DOHH2 (cell line): ENCODE data around the gene SUPT7L.

Source experiments
- H3F3A ChIP-seq: fragments of 200-600 bp; sonication (generic), shearing (Covaris generic); 2 replicates; pipeline ENCODE4 v1.6.0; 2016; ENCODE audit warnings: antibody characterized with exemption, mild to moderate bottlenecking; ENCODE audit not compliant: control insufficient read depth, insufficient read depth
- H3K27ac ChIP-seq: fragments of 200-600 bp; sonication (generic); 2 replicates; pipeline ENCODE4 v1.5.1; 2014; ENCODE audit warnings: low read depth, mild to moderate bottlenecking, low read length, moderate library complexity
- H3K27me3 ChIP-seq: fragments of 200-600 bp; sonication (generic); 2 replicates; pipeline ENCODE4 v1.6.1; 2014; ENCODE audit warnings: mild to moderate bottlenecking, low read length, mixed read lengths; ENCODE audit not compliant: control insufficient read depth
- H3K36me3 ChIP-seq: fragments of 200-600 bp; sonication (generic); 2 replicates; pipeline ENCODE4 v1.6.1; 2014; ENCODE audit warnings: mild to moderate bottlenecking, low read length, moderate library complexity, mixed read lengths; ENCODE audit not compliant: control insufficient read depth
- H3K4me1 ChIP-seq: fragments of 200-600 bp; sonication (generic); 2 replicates; pipeline ENCODE4 v1.6.1; 2014; ENCODE audit warnings: mild to moderate bottlenecking, low read length, mixed read lengths; ENCODE audit not compliant: control insufficient read depth
- H3K4me2 ChIP-seq: fragments of 200-600 bp; sonication (generic); 2 replicates; pipeline ENCODE4 v1.6.0; 2014; ENCODE audit warnings: mild to moderate bottlenecking, low read length, moderate library complexity
- H3K4me3 ChIP-seq: fragments of 200-600 bp; sonication (generic); 2 replicates; pipeline ENCODE4 v1.5.1; 2014; ENCODE audit warnings: mild to moderate bottlenecking, low read length, mixed read lengths
- H3K79me2 ChIP-seq: fragments of 200-600 bp; sonication (generic); 2 replicates; pipeline ENCODE4 v1.6.1; 2014; ENCODE audit warnings: mild to moderate bottlenecking, low read length, mixed read lengths; ENCODE audit not compliant: control insufficient read depth
- H3K9me2 ChIP-seq: fragments of 200-600 bp; sonication (generic); replicated peaks from 2 replicates; pipeline ENCODE4 v1.6.1; 2014; ENCODE audit warnings: mild to moderate bottlenecking, low read length, mixed read lengths; ENCODE audit not compliant: control insufficient read depth
- H3K9me3 ChIP-seq: fragments of 200-600 bp; sonication (generic); 2 replicates; pipeline ENCODE4 v1.6.1; 2014; ENCODE audit warnings: antibody characterized with exemption, low read length, mixed read lengths; ENCODE audit not compliant: control insufficient read depth, insufficient read depth
- H4K20me1 ChIP-seq: fragments of 200-600 bp; sonication (generic); 2 replicates; pipeline ENCODE4 v1.6.0; 2014; ENCODE audit warnings: low read depth, mild to moderate bottlenecking, antibody characterized with exemption, low read length, moderate library complexity; ENCODE audit not compliant: control insufficient read depth, insufficient read depth
- EZH2phosphoT487 ChIP-seq: fragments of 200-600 bp; sonication (generic); IDR thresholded peaks from 2 replicates; pipeline ENCODE4 v1.6.1; 2017; ENCODE audit warnings: borderline replicate concordance, mild to moderate bottlenecking, antibody characterized with exemption, low read length, moderate library complexity, mixed read lengths
- TF ChIP-seq, protein P1 (sequence below): fragments of 200-600 bp; sonication (generic); IDR thresholded peaks from one replicate; pipeline ENCODE4 v1.5.1; 2014; ENCODE audit warnings: antibody characterized with exemption, mild to moderate bottlenecking, low read depth, low read length; ENCODE audit not compliant: poor library complexity, severe bottlenecking

Gene SUPT7L

DNA sequence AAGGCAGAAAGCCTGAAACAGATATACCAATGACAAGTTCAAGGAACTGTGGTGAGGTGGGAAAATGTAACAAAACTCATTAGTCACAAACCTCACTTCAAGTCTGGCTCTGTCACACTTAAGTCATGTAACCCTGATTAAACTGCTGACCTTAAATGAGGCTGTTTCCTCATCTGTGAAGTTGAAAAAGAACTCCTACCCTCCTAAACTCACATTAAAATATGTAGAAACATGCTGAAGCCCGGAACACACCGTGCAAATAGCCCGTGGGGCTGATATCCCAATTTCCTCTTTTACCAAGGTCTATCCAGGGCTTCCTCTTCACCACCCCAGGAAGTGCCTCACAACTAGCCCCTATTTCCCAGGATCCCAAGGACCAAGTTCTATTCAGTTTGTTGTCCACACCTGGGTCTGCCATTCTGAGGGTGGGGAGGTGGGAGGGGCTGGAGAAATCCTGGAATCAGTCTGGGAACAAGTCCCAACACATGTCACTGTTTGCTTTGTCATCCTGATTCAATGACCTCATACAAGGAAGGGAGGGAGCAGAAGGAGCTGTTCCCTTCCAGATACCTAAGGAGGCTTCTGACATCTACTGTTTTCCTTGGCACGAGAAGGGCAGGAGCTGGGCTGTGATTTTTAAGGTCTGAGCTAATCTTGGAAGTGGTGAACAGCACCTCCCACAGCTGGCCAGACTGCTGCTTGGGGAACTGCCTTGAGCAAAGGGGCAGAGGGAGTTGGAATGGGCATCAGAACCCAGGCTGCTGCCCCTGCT lies 42.6 kb upstream of the SUPT7L start:
- Histone ChIP-seq H3F3A (no peaks in the 10 kb centered on the region), H3K9me3 (no peaks in the 10 kb centered on the region), H3K27me3 (peaks cover 24% of the 10 kb centered on the region), H3K4me2 (no peak overlapping the region), H3K36me3 (no peaks in the 10 kb centered on the region), H3K4me3 (no peak overlapping the region), H3K79me2 (no peaks in the 10 kb centered on the region), H3K9me2 (no peaks in the 10 kb centered on the region), H4K20me1 (no peaks in the 10 kb centered on the region), H3K4me1 (no peaks in the 10 kb centered on the region), H3K27ac (no peak overlapping the region)
- no peak for TF ChIP-seq EZH2phosphoT487
- TF ChIP-seq, protein P1, sequence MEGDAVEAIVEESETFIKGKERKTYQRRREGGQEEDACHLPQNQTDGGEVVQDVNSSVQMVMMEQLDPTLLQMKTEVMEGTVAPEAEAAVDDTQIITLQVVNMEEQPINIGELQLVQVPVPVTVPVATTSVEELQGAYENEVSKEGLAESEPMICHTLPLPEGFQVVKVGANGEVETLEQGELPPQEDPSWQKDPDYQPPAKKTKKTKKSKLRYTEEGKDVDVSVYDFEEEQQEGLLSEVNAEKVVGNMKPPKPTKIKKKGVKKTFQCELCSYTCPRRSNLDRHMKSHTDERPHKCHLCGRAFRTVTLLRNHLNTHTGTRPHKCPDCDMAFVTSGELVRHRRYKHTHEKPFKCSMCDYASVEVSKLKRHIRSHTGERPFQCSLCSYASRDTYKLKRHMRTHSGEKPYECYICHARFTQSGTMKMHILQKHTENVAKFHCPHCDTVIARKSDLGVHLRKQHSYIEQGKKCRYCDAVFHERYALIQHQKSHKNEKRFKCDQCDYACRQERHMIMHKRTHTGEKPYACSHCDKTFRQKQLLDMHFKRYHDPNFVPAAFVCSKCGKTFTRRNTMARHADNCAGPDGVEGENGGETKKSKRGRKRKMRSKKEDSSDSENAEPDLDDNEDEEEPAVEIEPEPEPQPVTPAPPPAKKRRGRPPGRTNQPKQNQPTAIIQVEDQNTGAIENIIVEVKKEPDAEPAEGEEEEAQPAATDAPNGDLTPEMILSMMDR, result no peak

GRCh38 chr2:27704342-27704876 lies 41.0 kb upstream of the SUPT7L start:
- no peaks in the 10 kb centered on the region for H3K4me1 ChIP-seq
- peaks cover 19% of the 10 kb centered on the region for H3K27me3 ChIP-seq
- no peaks in the 10 kb centered on the region for H3K9me2 ChIP-seq
- H3K4me3 ChIP-seq, result no peak overlapping the region
- H3F3A ChIP-seq, result no peaks in the 10 kb centered on the region
- H3K4me2 ChIP-seq, result no peak overlapping the region
- H3K36me3 ChIP-seq, result no peaks in the 10 kb centered on the region
- no peaks in the 10 kb centered on the region for H3K79me2 ChIP-seq
- H3K27ac ChIP-seq, result no peak overlapping the region
- H4K20me1 ChIP-seq, result no peaks in the 10 kb centered on the region
- H3K9me3 ChIP-seq, result no peaks in the 10 kb centered on the region
- TF ChIP-seq EZH2phosphoT487, result no peak
- TF ChIP-seq, protein P1, result no peak

DNA sequence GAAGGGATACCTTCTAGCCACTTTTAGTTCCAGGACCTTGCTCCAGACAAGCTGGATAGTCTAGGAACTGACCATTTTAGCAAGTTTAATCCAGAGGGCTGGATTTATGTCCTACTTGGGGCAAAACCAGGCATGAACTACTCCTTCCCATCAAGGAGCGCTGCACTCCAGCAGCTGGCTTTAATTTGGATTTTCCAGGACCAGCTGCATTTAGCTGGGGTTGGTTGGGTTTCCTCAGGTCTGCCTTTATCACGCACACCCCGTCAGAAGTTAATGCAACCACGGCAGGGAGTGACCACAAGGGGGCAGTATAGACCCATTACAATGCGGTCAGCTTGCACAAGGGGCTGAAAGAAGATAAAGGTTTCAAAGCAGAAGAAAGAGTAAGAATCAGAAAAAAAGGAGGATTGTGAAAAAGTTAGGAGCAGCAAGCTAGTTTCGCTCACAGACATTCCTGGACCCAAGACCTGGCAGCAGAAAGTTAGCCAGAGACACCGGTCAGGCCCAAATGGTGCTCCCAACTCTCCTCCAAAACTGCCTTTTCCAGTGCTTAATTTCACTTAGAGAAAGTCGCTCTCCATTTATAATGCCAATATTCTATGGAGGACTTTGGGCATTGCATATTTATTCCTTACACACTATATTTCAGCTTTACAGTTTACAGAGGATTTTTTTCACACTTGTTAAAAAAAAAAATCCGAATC lies 40.4 kb upstream of the SUPT7L start:
- Histone ChIP-seq H3K4me3 (no peak overlapping the region), H3K9me3 (no peaks in the 10 kb centered on the region), H3K79me2 (no peaks in the 10 kb centered on the region), H3K27ac (no peak overlapping the region), H3F3A (no peaks in the 10 kb centered on the region), H4K20me1 (no peaks in the 10 kb centered on the region), H3K36me3 (no peaks in the 10 kb centered on the region), H3K4me1 (no peaks in the 10 kb centered on the region), H3K27me3 (peaks cover 19% of the 10 kb centered on the region), H3K4me2 (no peak overlapping the region), H3K9me2 (no peaks in the 10 kb centered on the region)
- TF ChIP-seq, protein P1, result peak; percentile 97
- TF ChIP-seq EZH2phosphoT487, result no peak
